GM12891 (cell line): ENCODE measurements around the gene VPS13A.
A peak's percentile ranks its signal among the peaks of the same experiment; 100 is the strongest.
"Not testable (repeated sequence)": the region's sequence is repeated elsewhere in the genome, so short reads cannot be mapped to it uniquely, and the experiment has no call there.

Experiments
- DNase-seq: peaks from one replicate; pipeline ENCODE4 v3.0.0; 2011; ENCODE audit warnings: low spot score; ENCODE audit not compliant: insufficient read length
- FAIRE-seq: peaks from 2 replicates; lab custom pipeline; 2011; peaks lifted over from hg19 to GRCh38; lab: Jason Lieb, UNC
- PAX5 ChIP-seq: IDR thresholded peaks from 2 replicates; pipeline ENCODE4 v1.6.1; 2011; ENCODE audit warnings: low read length, moderate library complexity, mild to moderate bottlenecking; ENCODE audit not compliant: insufficient read depth, severe bottlenecking
- POLR2A ChIP-seq: IDR thresholded peaks from 2 replicates; pipeline ENCODE4 v1.6.1; 2011; ENCODE audit warnings: low read depth, low read length, control low read depth
- POLR2AphosphoS5 ChIP-seq: IDR thresholded peaks from 2 replicates; pipeline ENCODE4 v1.6.1; 2011; ENCODE audit warnings: low read depth, low read length, control low read depth
- POU2F2 ChIP-seq: IDR thresholded peaks from 2 replicates; pipeline ENCODE4 v1.6.1; 2011; ENCODE audit warnings: low read depth, mild to moderate bottlenecking, control low read depth, low read length, moderate library complexity
- SPI1 ChIP-seq: IDR thresholded peaks from 2 replicates; pipeline ENCODE4 v1.6.1; 2011; ENCODE audit warnings: low read depth, low read length, control low read depth
- TAF1 ChIP-seq: IDR thresholded peaks from 2 replicates; pipeline ENCODE4 v1.6.1; 2011; ENCODE audit warnings: low read depth, low read length, control low read depth

VPS13A gene

GRCh38 chr9:77433675-77434445 is 256.5 kb downstream of the VPS13A start:
- FAIRE-seq (no peak), DNase-seq (peak; percentile 48)
- TF ChIP-seq TAF1 (no peak), POU2F2 (no peak), PAX5 (no peak), POLR2A (no peak), POLR2AphosphoS5 (no peak), SPI1 (no peak)

GRCh38 chr9:77435277-77435676 is 257.9 kb downstream of the VPS13A start:
- DNase-seq, result no peak
- no peak for FAIRE-seq
- no peak for TF ChIP-seq POLR2A
- TF ChIP-seq POLR2AphosphoS5, result no peak
- no peak for TF ChIP-seq POU2F2
- no peak for TF ChIP-seq PAX5
- no peak for TF ChIP-seq TAF1
- TF ChIP-seq SPI1, result no peak

DNA sequence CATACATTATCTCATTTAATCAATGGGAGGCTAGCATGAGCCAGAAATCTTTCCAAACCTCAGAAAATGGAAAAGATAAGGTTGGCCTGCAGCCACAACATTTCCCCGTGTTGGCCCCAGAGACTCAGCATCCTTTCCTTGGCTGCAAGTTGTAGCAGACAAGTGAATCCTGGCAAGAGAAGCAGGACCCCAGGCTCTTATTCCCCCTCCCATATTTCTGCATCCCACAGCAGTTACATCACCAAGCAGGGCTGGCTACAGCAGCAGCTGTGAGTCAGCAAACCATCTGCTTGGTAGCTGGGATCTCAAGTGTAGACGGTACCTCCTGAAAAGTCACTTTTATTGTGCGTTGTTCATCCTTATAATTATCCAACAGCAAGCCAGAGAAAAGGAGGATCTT is 258.4 kb downstream of the VPS13A start:
- DNase-seq, result no peak
- no peak for FAIRE-seq

DNA sequence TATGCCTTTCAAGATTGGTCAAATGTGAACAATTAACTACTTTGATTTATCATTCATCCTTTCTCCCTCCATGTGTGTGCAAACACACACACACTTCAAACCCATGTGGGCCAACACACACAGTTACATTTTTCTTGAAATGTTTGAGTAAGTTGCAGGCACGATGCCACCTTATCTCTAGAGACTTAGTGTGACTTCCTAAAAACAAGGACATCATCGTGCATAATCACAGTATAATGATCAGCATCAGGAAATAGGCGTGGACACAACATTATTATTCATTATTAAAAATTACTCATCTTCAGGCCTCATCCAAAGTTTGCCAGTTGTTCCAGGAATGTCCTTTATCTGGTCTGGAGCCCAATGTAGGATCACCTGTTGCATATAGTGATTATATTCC is 261.3 kb downstream of the VPS13A start:
- no peak for TF ChIP-seq POU2F2
- no peak for TF ChIP-seq TAF1
- no peak for TF ChIP-seq SPI1
- no peak for TF ChIP-seq POLR2A
- TF ChIP-seq PAX5, result no peak
- FAIRE-seq (no peak), DNase-seq (no peak)

More for the DNA sequence above, 258.4 kb downstream of the VPS13A start:
- TF ChIP-seq SPI1 (no peak), TAF1 (no peak), POU2F2 (no peak), POLR2A (no peak), POLR2AphosphoS5 (no peak), PAX5 (no peak)

- DNase-seq (no peak), FAIRE-seq (no peak)
- TF ChIP-seq PAX5 (no peak), TAF1 (no peak), SPI1 (no peak), POU2F2 (no peak), POLR2A (no peak), POLR2AphosphoS5 (no peak)
Observed at GRCh38 chr9:77440057-77440456, 262.7 kb downstream of the VPS13A start.

- FAIRE-seq, result not testable (repeated sequence)
Observed at GRCh38 chr9:77441124-77441523, 263.8 kb downstream of the VPS13A start.

GRCh38 chr9:77442436-77442835 is 265.1 kb downstream of the VPS13A start:
- TF ChIP-seq POLR2A (no peak), PAX5 (no peak), SPI1 (no peak), TAF1 (no peak), POU2F2 (no peak), POLR2AphosphoS5 (no peak)
- FAIRE-seq, result no peak

More at GRCh38 chr9:77441124-77441523, 263.8 kb downstream of the VPS13A start:
- DNase-seq, result not testable (repeated sequence)

DNA sequence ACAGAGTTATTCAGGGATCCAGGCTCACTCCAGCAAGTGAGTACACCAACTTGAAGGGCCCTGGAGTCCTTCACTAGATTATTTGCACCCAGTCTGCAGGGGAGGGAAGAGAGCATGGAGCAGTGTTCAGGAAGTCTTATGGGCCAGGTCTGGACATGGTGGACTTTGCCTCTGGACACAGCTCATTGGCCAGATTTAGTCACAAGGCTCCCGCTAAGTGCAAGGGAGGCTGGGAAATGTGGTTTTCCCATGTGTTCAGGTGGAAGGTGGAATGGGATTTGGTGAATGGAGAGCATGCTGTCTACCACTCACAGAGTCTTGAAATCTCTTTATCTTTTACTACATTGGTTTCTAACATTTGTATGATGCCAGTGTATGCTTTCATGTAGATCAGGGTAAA is 270.3 kb downstream of the VPS13A start:
- no peak for TF ChIP-seq TAF1
- no peak for TF ChIP-seq POLR2A
- TF ChIP-seq SPI1, result no peak
- TF ChIP-seq POLR2AphosphoS5, result no peak
- no peak for TF ChIP-seq POU2F2

More at GRCh38 chr9:77442436-77442835, 265.1 kb downstream of the VPS13A start:
- DNase-seq, result no peak

GRCh38 chr9:77449240-77450084 is 272.1 kb downstream of the VPS13A start:
- FAIRE-seq (no peak), DNase-seq (no peak)
- no peak for TF ChIP-seq TAF1

More for the DNA sequence above, 270.3 kb downstream of the VPS13A start:
- DNase-seq (no peak), FAIRE-seq (no peak)

DNA sequence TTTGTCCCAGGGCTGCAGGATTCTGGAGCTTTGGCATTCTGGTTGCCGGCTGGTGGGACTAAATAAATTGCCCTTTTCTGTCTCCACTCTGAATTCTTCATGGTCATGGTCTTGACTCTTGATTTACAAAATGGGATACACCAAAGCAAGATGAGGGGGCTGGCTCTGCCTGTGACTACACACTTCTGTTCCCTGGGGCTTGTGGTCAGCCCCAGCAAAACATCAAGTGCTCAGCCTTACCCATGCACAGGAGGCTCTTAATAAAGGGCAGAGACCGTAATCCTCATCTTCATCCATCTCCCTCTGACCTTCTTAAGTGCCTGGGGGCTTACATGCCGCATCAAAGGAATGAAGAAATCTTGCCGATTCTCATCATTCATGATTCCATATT is 272.7 kb downstream of the VPS13A start:
- no peak for FAIRE-seq
- TF ChIP-seq SPI1, result no peak
- TF ChIP-seq PAX5, result no peak
- DNase-seq, result no peak

GRCh38 chr9:77451507-77451906 is 274.2 kb downstream of the VPS13A start:
- no peak for TF ChIP-seq POU2F2
- no peak for TF ChIP-seq POLR2AphosphoS5
- no peak for TF ChIP-seq SPI1
- no peak for TF ChIP-seq POLR2A
- TF ChIP-seq PAX5, result no peak
- no peak for TF ChIP-seq TAF1
- FAIRE-seq (no peak), DNase-seq (no peak)
